ENCODE data around the gene CEP76. TPM values are rescaled to one million over a fixed set of nuclear protein-coding genes. Genes with fewer than 3 reads are reported as not detected.

The CEP76 gene
- total RNA-seq, 1 experiment from 2014 or later: 18.6 TPM

DNA sequence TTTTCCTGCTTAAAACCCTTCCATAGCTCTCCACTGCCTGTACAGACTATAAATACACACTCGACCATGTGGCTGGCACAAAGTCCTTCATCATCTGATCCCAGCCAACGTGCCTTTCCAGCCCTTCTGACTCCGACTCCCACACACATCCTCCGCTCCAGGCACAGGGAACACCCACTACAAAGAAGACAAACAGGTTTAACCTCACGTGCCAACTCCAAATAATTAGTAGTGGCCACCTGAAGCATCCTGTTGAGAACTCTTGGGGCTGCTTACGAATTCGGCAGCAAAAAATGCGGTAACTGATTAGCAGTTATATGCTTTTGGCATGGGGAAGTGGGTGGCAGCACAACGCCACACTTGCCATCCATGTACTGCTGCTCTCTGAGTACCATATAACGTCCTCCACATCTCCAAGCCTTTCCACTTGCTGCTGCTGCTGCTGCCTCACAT is 56.7 kb downstream of the CEP76 start:
- no peak overlapping the region for H4K8ac ChIP-seq (replicated peaks; ENCODE audit: insufficient read length, low read depth, low read length)
- H2BK12ac ChIP-seq (ENCODE audit: insufficient read length, low read depth, low read length): no peak overlapping the region
- H3K79me2 ChIP-seq (ENCODE audit: insufficient read depth, low read length): no peaks in the 10 kb centered on the region; the same call in 1 of the 2 replicates
- no peak overlapping the region for H3K18ac ChIP-seq (ENCODE audit: insufficient read length, low read depth, low read length)
- H3K56ac ChIP-seq (ENCODE audit: insufficient read length, low read depth, low read length): no peak overlapping the region
- Mint-ChIP-seq H3K27me3 (ENCODE audit: low read depth) (no peaks in the 10 kb centered on the region), H3K4me3 (no peak overlapping the region), H3K27ac (peak overlapping the region; percentile 0 to 33 (median 4); a peak in 3 of 7 replicates), H3K9me3 (no peaks in the 10 kb centered on the region; a peak in 1 of 5 replicates), H3K36me3 (ENCODE audit: insufficient read depth in 1 of 3, low read depth in 3 of 3) (no peaks in the 10 kb centered on the region), H3K4me1 (peaks cover 32 to 33% of the 10 kb centered on the region in 2 experiments)
- H3K23ac ChIP-seq (ENCODE audit: insufficient read length, low read depth, low read length): no peak overlapping the region
- no peak overlapping the region for H2AFZ ChIP-seq (ENCODE audit: low read length)
- H3K14ac ChIP-seq (ENCODE audit: insufficient read depth, low read length): peak overlapping the region; percentile 21; the same call in 1 of the 2 replicates
- H4K5ac ChIP-seq (ENCODE audit: insufficient read length, low read depth, low read length): no peak overlapping the region
- no peaks in the 10 kb centered on the region for H3K79me1 ChIP-seq (ENCODE audit: insufficient read depth, low read depth, low read length, poor library complexity, severe bottlenecking)
- no peak overlapping the region for H4K91ac ChIP-seq (ENCODE audit: insufficient read length, low read depth, low read length)
- WGBS (ENCODE audit: extremely low coverage, insufficient read length, low lambda C conversion rate): no CpG with 5 or more reads among the region's 10 CpGs
- H2AK5ac ChIP-seq (ENCODE audit: insufficient read length, low read length): no peak overlapping the region
- no peak overlapping the region for H2BK15ac ChIP-seq (ENCODE audit: low read depth, low read length)
- H3K9me3 ChIP-seq (ENCODE audit: control insufficient read depth, low read depth, low read length): no peaks in the 10 kb centered on the region
- H2BK20ac ChIP-seq (ENCODE audit: low read depth, low read length, poor library complexity, severe bottlenecking): no peak overlapping the region
- H3K4me1 ChIP-seq (ENCODE audit: insufficient read depth, low read length): peaks cover 6% of the 10 kb centered on the region; the same call in 1 of the 2 replicates
- no peaks in the 10 kb centered on the region for H4K20me1 ChIP-seq (ENCODE audit: control insufficient read depth, insufficient read depth, insufficient read length)
- no peak for DNase-seq
- H2BK120ac ChIP-seq (ENCODE audit: low read depth, low read length, poor library complexity, severe bottlenecking): no peak overlapping the region
- H2BK5ac ChIP-seq (ENCODE audit: insufficient read length, low read length): no peak overlapping the region
- TF ChIP-seq, protein P1, sequence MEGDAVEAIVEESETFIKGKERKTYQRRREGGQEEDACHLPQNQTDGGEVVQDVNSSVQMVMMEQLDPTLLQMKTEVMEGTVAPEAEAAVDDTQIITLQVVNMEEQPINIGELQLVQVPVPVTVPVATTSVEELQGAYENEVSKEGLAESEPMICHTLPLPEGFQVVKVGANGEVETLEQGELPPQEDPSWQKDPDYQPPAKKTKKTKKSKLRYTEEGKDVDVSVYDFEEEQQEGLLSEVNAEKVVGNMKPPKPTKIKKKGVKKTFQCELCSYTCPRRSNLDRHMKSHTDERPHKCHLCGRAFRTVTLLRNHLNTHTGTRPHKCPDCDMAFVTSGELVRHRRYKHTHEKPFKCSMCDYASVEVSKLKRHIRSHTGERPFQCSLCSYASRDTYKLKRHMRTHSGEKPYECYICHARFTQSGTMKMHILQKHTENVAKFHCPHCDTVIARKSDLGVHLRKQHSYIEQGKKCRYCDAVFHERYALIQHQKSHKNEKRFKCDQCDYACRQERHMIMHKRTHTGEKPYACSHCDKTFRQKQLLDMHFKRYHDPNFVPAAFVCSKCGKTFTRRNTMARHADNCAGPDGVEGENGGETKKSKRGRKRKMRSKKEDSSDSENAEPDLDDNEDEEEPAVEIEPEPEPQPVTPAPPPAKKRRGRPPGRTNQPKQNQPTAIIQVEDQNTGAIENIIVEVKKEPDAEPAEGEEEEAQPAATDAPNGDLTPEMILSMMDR (conservative IDR thresholded peaks at IDR 0.05): no peak
- no peak overlapping the region for H3K4ac ChIP-seq (ENCODE audit: low read depth, low read length)
- no peaks in the 10 kb centered on the region for H3K23me2 ChIP-seq (ENCODE audit: insufficient read length, low read depth, low read length, poor library complexity, severe bottlenecking)
- no peak overlapping the region for H3K27ac ChIP-seq (ENCODE audit: insufficient read length, low read depth, low read length)
- H3T11ph ChIP-seq (ENCODE audit: low read length): no peak overlapping the region
- H3K9ac ChIP-seq (ENCODE audit: extremely low read depth, insufficient read length, low read length): no peak overlapping the region
- H3K27me3 ChIP-seq (ENCODE audit: insufficient read depth, low read length): no peaks in the 10 kb centered on the region
- no peak overlapping the region for H3K4me2 ChIP-seq (ENCODE audit: insufficient read depth, insufficient read length, low read length)

Data from H9 (cell line).